Central memory CD8-positive, alpha-beta T cell (primary cell): ENCODE data around the gene MBNL1.

Experiments used
- ATAC-seq: fragments of 150-1000 bp; cut with Tn5 transposase; replicated peaks from 2 replicates; pipeline ENCODE4 v1.10.0; 2022; ENCODE audit warnings: mild to moderate bottlenecking, moderate FRiP score, moderate number of reproducible peaks; ENCODE audit not compliant: poor library complexity, severe bottlenecking; ENCODE audit errors: extremely low read depth
- DNase-seq, 2 donors: peaks; one replicate each; pipeline ENCODE4 v3.0.0; 2021; ENCODE audit warnings: low spot score in 2 of 2
- H3K27ac Mint-ChIP-seq: one replicate; pipeline ENCODE4 v1.8.0; 2022; ENCODE audit warnings: low read depth, mild to moderate bottlenecking, moderate library complexity, mixed read lengths
- H3K27me3 Mint-ChIP-seq: one replicate; pipeline ENCODE4 v1.8.0; 2022; ENCODE audit warnings: mixed read lengths
- H3K36me3 Mint-ChIP-seq: one replicate; pipeline ENCODE4 v1.8.0; 2022; ENCODE audit warnings: mild to moderate bottlenecking, moderate library complexity, mixed read lengths; ENCODE audit not compliant: insufficient read depth
- H3K4me1 Mint-ChIP-seq: one replicate; pipeline ENCODE4 v1.8.0; 2022; ENCODE audit warnings: mixed read lengths
- H3K4me3 Mint-ChIP-seq: one replicate; pipeline ENCODE4 v1.8.0; 2022; ENCODE audit warnings: mild to moderate bottlenecking, moderate library complexity, mixed read lengths
- H3K9me3 Mint-ChIP-seq: one replicate; pipeline ENCODE4 v1.8.0; 2022; ENCODE audit warnings: mixed read lengths

Gene MBNL1

DNA sequence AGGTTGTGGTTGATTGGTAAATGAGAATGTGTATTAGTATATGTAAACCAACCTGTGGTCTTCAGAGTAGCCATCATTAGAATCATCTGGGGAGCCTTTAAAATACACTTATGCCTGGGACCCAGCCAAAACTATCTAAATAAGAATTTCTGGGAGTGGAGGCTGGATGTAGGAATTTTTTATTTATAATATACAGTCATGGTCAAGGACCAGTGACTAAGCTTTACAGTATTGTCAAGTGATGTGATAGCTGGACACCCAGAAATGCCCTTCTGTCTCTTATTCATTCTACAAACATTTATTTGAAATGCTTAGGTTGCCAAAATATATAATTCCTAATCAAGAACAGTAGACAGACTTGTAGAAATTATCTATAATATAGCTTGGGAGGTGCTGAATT is 132.2 kb downstream of the MBNL1 start:
- Mint-ChIP-seq H3K36me3 (peaks cover 31% of the 10 kb centered on the region), H3K27ac (peak overlapping the region; percentile 84), H3K27me3 (no peaks in the 10 kb centered on the region), H3K4me3 (no peak overlapping the region), H3K9me3 (no peaks in the 10 kb centered on the region), H3K4me1 (peaks cover 65% of the 10 kb centered on the region)
- ATAC-seq (no peak), DNase-seq (no peak)

DNA sequence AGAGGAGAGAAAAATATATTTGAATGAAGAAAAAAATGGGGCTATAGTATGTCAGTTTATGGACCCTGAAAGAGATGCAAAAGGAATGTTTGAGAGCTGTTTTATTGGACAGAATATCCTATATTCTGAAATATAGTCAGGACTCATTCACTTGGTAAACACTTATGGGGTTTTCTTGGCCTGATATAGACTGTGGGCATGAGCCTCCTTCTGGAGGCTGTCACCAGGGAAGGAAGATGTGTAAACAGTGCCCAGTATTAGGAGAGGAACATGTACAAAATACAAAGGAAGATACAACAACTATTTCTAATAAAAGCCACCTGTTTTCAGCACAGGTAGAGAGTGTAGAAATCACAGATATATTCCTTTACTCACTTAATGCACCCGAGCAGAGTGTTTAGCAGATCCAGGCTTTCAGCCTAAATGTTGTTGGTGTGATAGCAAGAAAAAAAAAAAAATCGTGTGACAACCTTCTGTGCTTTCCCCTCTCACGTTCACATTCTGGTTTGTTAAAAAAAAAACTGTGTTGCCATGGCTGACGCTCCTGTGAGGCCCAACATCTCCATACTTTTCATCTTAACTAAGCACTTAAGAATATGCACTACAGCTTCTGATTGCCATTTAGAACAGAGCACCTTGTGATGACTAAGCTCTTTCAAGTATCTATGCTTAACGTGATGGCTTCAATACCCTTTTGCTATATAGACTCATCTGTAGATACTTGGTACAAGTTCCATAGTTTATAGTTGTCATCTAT is 134.1 kb downstream of the MBNL1 start:
- Mint-ChIP-seq H3K36me3 (peaks cover 22% of the 10 kb centered on the region), H3K4me3 (peak overlapping the region; percentile 39)
- ATAC-seq, result peak; percentile 77

DNA sequence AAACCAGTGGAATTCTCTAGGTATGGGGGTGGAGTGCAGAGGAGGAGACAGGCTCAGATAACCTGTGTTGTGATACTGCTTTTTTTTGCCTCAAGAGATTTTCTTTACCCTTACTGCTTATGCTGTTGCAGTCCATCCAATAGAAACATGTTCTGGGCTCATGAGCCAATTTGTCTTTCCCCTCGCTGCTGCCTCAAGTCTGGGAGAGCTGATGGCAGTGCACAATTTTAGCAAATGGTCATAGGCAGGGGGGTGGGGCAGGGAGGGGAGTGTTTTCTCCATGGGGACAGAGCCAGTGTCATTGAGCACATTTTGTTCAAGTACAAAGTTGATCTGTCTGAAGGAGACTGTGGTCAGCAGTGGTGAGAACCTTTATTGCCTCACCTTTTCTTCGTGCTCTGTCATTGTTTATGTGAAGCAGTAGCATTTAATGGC is 134.9 kb downstream of the MBNL1 start:
- DNase-seq, result no peak
- Mint-ChIP-seq H3K9me3 (no peaks in the 10 kb centered on the region), H3K36me3 (peaks cover 24% of the 10 kb centered on the region), H3K4me1 (peaks cover 75% of the 10 kb centered on the region), H3K27me3 (no peaks in the 10 kb centered on the region), H3K27ac (peak overlapping the region; percentile 84), H3K4me3 (no peak overlapping the region)
- no peak for ATAC-seq

More for the DNA sequence above, 134.1 kb downstream of the MBNL1 start:
- H3K27ac Mint-ChIP-seq, result peak overlapping the region; percentile 84
- H3K4me1 Mint-ChIP-seq, result peaks cover 74% of the 10 kb centered on the region
- no peaks in the 10 kb centered on the region for H3K27me3 Mint-ChIP-seq
- H3K9me3 Mint-ChIP-seq, result no peaks in the 10 kb centered on the region
- DNase-seq, result peak in 1 of 2 donors; percentile 23

DNA sequence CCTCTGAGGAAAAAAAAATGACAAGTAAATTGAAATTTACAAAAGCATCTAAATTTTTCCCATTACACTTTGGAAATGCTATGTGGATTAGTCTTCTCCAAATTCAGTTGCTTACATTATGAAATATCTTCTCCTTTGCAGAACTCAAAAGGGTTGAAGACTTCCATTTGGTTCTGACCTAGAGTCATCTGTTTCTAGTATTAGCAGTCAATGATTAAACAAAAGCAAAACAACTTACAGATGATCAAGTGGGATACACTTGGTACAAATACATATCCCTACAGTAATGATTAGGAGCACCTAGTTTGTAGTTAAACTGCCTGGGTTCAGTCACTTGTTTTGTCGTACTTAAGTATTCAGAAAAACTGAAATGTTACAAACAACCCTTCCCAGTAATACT is 136.2 kb downstream of the MBNL1 start:
- Mint-ChIP-seq H3K4me1 (peaks cover 66% of the 10 kb centered on the region), H3K4me3 (no peak overlapping the region), H3K9me3 (no peaks in the 10 kb centered on the region), H3K27me3 (no peaks in the 10 kb centered on the region), H3K27ac (no peak overlapping the region), H3K36me3 (peaks cover 18% of the 10 kb centered on the region)
- DNase-seq (no peak), ATAC-seq (no peak)

DNA sequence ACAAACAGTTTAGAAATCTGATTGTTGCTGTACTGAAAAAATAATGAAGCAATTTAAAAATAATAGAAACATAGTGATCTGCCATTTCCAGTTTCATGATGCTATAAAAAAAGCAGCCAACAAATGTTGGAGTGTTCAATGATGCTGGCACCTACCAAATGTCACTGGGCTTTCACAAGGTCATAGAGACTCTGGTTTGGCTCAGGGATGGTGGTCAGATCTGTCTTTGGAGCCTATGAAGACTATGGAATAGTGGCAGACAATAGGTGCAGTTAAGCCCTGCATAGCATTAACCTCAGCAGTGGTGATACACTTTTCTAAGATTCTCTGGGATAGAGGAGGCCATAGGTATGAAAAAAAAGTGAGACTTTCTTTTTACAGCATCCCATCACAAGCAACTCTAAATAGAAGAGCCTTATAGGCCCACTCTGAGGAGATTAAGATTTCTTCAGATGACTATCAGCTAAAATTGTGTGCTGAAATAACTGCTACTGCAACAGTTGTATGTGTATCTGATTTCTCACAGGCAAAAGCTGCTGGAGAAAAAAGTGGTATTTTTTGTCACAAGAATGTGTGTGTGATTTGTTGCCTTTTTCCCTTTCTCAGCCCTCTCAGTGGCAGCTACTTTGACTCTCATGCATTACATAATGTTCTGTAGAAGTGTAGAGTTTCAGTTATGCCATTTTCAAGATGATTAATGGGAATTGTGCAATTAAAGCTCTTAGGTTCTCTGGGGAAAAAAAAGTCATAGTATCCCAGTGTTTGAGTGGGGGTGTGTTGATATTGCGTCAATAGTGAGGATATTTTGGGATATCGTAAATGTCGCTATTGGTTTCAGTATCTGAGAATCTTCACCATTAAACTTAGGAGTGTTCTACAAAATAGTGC is 137.4 kb downstream of the MBNL1 start:
- H3K27me3 Mint-ChIP-seq, result no peaks in the 10 kb centered on the region
- peak overlapping the region; percentile 44 for H3K27ac Mint-ChIP-seq
- peaks cover 18% of the 10 kb centered on the region for H3K36me3 Mint-ChIP-seq
- ATAC-seq, result no peak
- no peaks in the 10 kb centered on the region for H3K9me3 Mint-ChIP-seq
- H3K4me1 Mint-ChIP-seq, result peaks cover 58% of the 10 kb centered on the region
- peak overlapping the region; percentile 29 for H3K4me3 Mint-ChIP-seq
- no peak for DNase-seq

DNA sequence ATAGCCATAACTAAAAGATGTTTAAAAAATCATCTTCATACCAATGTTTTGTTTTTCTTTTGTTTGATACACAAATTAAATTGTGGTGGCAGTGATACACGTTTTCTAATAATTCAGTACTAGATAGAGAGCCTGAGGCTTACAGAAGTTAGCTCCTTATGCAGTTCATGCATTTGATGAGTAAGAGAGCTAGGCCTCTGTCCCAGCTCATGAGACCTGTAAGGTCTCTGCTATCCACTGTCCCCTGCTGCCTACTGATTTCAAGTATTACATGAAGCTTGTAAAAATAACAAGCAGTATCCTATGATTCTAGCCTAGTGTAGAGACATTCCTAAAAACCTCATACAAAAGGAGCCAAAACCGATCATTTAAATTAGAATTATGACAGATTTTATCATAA is 144.5 kb downstream of the MBNL1 start:
- H3K27ac Mint-ChIP-seq, result peak overlapping the region; percentile 30
- ATAC-seq, result no peak
- peaks cover 47% of the 10 kb centered on the region for H3K4me1 Mint-ChIP-seq
- H3K4me3 Mint-ChIP-seq, result no peak overlapping the region
- no peaks in the 10 kb centered on the region for H3K9me3 Mint-ChIP-seq
- no peak for DNase-seq
- H3K27me3 Mint-ChIP-seq, result no peaks in the 10 kb centered on the region
- peaks cover 45% of the 10 kb centered on the region for H3K36me3 Mint-ChIP-seq

DNA sequence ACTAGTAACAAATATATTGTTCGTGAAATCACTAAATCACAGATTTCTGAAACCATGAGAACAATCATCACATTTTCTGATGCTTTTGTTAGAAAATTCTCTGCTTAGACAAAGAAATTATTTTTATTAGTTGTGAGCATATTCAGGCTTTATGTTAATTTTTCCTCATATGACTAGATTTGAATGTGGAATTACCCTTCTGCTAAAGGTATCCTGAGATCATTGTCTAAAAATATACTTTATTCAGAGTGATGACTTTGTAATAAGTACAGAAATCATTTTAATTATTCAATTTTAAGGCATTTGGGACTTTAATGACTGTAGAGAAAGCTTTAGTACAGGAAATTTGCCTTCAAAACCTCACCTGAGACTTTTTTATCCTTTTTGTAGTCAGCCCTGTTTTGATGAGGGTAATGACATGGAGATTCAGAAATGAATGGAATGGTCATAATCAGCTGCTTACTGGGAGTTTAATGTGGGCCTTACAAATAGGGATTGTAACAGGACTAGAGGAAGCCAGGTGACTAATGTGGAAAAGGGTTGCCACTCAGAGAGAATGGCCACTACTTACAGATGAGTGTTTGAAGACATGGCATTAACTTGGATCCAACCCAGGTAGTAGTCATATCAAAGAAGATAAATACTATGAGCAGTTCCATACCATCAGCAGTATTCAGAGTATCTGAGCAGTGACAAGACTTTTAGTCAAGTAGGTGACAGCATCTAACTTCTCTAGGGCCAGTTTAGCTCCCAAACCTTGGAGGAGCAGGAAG is 148.3 kb downstream of the MBNL1 start:
- Mint-ChIP-seq H3K36me3 (peaks cover 68% of the 10 kb centered on the region), H3K9me3 (peaks cover 5% of the 10 kb centered on the region), H3K27me3 (no peaks in the 10 kb centered on the region), H3K4me1 (peaks cover 61% of the 10 kb centered on the region), H3K27ac (peak overlapping the region; percentile 73), H3K4me3 (no peak overlapping the region)
- DNase-seq (no peak), ATAC-seq (no peak)

DNA sequence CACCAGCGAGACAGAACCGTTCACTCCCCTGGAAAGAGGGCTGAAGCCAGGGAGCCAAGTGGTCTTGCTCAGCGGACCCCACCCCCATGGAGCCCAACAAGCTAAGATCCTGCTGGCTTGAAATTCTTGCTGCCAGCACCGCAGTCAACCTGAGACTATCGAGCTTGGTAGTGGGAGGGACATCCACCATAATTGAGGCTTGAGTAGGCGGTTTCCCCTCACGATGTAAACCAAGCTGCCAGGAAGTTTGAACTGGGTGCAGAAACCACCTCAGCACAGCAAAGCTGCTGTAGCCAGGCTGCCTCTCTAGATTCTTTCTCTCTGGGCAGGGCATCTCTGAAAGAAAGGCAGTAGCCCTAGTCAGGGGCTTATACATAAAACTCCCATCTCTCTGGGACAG is 151.0 kb downstream of the MBNL1 start:
- peak overlapping the region; percentile 83 for H3K27ac Mint-ChIP-seq
- peaks cover 68% of the 10 kb centered on the region for H3K36me3 Mint-ChIP-seq
- ATAC-seq, result peak; percentile 58
- H3K4me1 Mint-ChIP-seq, result peaks cover 71% of the 10 kb centered on the region
- DNase-seq, result no peak
- no peaks in the 10 kb centered on the region for H3K27me3 Mint-ChIP-seq
- peak overlapping the region; percentile 42 for H3K4me3 Mint-ChIP-seq
- H3K9me3 Mint-ChIP-seq, result peaks cover 15% of the 10 kb centered on the region

DNA sequence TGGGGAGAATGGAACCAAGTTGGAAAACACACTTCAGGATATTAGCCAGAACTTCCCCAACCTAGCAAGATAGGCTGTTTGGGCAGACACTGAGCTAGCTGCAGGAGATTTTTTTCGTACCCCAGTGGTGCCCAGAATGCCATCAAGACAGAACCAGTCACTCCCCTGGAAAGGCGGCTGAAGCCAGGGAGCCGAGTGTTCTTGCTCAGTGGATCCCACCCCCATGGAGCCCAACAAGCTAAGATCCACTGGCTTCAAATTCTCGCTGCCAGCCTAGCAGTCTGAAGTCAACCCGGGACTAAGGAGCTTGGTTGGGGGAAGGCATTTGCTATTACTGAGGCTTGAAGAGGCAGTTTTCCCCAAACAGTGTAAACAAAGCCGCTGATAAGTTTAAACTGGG is 152.4 kb downstream of the MBNL1 start:
- H3K27me3 Mint-ChIP-seq, result no peaks in the 10 kb centered on the region
- H3K27ac Mint-ChIP-seq, result peak overlapping the region; percentile 83
- H3K4me3 Mint-ChIP-seq, result peak overlapping the region; percentile 4
- peaks cover 80% of the 10 kb centered on the region for H3K4me1 Mint-ChIP-seq
- ATAC-seq (no peak), DNase-seq (no peak)
- H3K36me3 Mint-ChIP-seq, result peaks cover 59% of the 10 kb centered on the region
- peaks cover 15% of the 10 kb centered on the region for H3K9me3 Mint-ChIP-seq

DNA sequence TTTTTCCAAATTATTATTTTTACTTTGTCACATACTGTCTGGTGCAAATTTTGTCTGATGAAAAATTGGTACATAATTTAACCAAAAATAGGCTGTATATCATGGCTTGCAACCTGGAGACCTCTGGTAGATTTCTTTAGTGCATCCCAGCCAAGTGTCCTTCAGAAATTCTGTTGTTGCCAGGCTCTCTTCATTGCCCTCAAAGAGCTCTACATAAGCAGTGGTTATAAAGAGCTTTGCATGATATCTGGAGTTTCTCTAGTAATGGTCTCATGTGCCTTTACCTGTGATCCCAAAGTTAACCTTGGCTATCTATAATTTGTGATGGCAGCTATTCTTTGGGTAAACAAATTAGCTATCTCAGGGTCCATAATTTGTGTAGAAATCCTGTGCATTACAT is 157.7 kb downstream of the MBNL1 start:
- ATAC-seq (no peak), DNase-seq (no peak)
- H3K4me1 Mint-ChIP-seq, result peaks cover 73% of the 10 kb centered on the region
- H3K4me3 Mint-ChIP-seq, result no peak overlapping the region
- no peaks in the 10 kb centered on the region for H3K27me3 Mint-ChIP-seq
- peaks cover 10% of the 10 kb centered on the region for H3K9me3 Mint-ChIP-seq
- H3K27ac Mint-ChIP-seq, result peak overlapping the region; percentile 41
- peaks cover 25% of the 10 kb centered on the region for H3K36me3 Mint-ChIP-seq

DNA sequence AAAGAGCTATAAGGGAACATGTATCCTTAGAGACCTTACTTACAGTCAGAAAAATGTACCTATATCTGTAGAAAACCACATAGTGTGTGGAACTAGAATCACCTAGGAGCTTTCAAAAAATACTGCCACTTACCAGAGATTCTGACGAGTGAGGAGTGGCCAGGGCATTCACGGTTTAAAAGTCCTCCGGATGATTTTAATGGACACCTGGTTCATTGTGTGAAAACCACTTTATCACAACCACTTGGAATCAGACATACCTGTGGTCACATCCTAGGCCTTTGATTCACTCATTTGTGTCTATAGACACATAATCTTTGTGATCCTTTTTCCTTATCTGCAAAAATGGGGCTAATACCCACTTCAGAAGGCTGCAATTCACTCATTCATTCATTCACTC is 159.8 kb downstream of the MBNL1 start:
- Mint-ChIP-seq H3K27ac (peak overlapping the region; percentile 73), H3K27me3 (no peaks in the 10 kb centered on the region), H3K9me3 (no peaks in the 10 kb centered on the region), H3K4me1 (peaks cover 52% of the 10 kb centered on the region), H3K36me3 (peaks cover 32% of the 10 kb centered on the region), H3K4me3 (no peak overlapping the region)
- DNase-seq, result no peak
- ATAC-seq, result peak; percentile 24

DNA sequence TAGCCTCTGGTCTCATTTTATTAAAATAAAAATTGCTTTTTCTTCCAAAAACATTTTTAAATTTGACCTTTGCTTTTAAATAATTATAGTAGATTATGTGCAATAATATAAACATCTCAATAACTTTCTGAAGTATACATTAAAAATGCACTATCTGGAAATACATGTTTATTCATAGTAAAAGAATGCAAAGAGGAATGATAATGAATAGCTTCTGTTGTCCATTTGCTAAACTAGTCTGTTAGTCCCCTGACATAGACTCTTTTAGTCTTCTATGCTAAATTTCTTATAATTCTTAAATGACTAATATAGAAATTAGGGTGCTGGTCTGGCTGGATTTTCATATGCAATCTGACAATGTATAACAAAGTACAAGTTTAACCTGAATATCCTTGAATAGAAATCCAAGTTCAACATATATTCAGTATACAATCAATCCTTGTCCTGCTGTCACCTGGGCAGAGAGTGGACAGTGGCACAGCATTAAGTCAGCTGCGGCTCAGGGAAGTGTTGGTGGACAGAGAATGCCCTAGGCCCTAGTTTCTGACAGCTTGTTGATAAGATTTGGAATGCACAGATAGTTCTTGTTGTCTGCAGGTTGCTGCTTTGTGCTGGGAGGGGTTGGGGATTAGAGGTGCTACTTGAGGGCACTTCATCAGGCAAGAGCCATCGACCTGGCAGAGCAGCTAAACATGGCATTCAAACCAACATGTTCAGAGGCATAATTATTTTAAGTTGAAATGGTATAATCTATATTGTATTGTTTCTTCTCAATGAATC is 161.7 kb downstream of the MBNL1 start:
- DNase-seq, result no peak
- no peak overlapping the region for H3K4me3 Mint-ChIP-seq
- ATAC-seq, result no peak
- peaks cover 5% of the 10 kb centered on the region for H3K9me3 Mint-ChIP-seq
- H3K36me3 Mint-ChIP-seq, result peaks cover 44% of the 10 kb centered on the region
- H3K4me1 Mint-ChIP-seq, result peaks cover 49% of the 10 kb centered on the region
- H3K27ac Mint-ChIP-seq, result peak overlapping the region; percentile 13
- no peaks in the 10 kb centered on the region for H3K27me3 Mint-ChIP-seq
